Activated T-cell treated with anti-CD3 and anti-CD28 coated beads for 1 hour (primary cell): ENCODE measurements around the gene KCNC3.

Source experiments
- DNase-seq: peaks from one replicate; pipeline ENCODE4 v3.0.0-alpha.2; 2020; ENCODE audit warnings: low read depth

KCNC3 gene

DNA sequence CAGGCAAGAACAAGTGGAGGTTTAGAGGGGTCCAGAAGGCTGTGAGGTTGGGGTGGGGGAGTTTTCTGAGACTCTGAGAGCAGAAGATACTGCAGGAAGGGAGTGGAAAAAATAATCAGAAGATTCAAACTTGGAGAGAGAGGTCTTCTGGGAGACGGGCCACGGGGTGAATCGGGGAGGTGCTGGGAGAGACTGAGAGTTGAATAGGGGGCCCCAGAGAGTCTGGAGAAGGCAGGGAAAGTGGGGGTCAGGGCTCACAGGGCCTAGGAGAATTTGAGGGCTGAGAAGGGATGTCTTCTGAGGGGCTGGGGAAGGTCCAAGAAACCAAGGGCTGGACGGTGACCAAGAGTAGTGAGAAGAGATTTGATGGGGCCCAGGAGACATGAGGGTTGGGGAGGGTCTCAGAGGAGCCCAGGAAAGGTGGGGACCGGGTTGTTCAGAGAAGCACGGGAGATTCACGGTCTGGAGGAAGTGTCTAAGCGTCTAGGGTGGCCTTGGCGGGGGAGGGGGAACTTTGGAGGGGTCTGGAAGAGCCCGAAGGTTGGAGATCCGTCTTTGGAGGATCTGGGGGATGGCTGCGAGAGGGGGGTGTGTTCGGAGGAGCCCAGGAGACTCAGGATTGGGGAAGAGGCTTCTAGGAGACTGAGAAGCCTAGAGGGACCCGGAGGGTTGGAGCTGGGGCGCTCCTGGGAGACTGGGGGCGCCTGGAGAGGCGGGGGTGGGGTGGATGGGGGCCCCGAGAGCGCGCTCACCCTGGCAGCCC, 1.5 kb downstream of the KCNC3 start:
- DNase-seq: no peak

DNA sequence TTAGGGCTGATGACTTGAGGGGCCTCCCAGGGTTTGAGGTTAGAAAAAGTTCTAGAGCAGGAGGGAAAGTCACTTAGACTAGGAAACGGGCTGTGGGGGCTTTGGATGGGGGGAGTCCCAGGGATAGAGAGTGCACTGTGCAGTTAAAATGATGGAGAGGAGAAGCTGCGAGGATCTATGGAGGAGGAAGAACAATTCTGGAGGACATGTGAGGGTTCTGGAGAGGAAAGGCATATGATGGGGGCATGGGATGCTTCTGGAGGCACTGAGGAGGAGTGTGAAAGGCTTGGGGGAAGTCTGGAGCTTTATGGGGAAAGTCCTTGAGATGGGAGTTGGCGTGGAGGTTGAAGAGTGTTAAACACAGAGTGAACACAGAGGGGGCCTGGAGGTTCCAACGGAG, 2.2 kb downstream of the KCNC3 start:
- DNase-seq: no peak

DNA sequence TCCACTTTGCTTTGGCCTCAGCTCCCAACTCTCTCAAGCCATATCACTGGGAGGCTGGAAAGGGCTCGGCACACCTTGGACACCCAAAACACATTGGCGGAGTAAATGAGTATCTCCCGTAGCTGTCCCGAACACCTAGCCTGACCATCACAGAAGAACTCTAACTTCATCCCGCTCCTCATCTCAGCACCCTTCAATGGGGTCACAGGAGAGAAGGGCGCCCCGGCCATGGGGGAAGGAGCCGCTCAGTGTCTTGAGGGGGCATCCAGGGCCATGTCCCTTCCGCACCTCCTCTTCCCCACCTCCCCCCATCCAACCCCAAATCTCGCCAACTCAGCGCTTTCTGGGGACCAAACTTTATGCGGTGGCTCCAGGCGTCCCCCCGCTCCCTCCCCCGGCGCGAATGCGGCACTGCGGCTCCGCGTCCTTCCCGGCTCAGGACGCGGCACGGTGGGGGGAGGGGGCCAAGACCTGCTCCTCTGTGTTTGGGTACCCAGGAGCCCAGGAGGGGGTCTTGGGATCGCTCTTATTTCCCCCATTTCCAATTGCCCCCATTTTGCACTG, 3.0 kb downstream of the KCNC3 start:
- no peak for DNase-seq

DNA sequence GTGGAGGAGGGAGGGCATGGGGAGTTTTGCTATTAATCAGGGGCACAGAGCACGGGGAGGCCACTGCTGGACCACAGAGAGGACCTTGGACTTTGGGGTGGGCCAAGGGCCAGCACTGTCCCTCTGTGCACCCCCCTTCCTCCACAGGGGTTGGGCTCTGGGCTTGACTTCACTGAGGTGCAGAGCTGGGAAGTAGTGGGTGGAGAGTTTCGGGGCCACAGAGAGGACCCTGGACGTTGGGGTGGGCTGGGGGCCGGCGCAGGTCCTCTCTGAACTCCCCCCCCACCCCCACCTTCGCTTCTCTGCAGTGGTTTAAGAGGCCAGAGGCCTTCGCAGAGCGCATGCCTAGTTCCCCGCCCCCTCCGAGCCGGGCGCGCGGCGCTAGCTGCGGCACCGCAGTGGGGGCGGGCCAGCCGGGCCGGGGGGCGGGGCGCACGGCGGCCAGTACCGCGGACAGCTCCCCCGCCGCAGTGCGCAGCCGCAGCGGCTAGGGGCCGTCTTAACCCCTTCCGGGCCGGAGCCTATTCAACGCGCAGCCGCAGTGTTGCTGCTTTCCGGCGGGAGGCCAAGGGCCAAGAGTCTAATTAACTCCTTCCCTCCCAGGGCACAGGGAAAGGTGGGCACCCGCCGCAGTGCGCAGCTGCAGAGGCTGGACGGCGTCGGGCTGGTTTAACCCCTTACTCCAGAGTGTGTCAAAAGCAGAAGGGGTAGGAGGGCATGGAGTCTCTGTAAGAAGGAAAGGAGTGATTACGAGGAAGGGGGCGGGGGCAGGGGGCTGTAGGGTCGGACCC, 3.7 kb downstream of the KCNC3 start:
- DNase-seq: peak; percentile 59

DNA sequence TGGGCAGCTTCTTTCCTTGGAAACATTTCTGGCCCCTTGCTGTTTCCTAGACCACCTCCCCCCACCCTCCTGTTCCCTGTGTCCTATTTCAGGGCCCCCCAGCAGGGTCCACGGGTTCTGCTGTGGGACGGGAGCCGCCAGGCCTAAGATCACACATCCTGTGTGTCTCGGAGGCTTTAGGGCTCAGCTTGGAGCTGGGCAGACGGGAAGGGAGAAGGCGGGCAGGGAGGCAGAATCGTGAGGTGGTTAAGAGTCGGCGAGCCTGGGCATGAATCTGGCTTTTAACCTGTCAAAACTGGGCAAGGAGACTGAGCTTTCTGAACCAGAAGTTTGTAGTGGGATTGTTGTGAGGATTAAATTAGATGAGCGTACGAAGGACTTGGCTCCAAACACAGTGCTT, 4.8 kb downstream of the KCNC3 start:
- DNase-seq: no peak

DNA sequence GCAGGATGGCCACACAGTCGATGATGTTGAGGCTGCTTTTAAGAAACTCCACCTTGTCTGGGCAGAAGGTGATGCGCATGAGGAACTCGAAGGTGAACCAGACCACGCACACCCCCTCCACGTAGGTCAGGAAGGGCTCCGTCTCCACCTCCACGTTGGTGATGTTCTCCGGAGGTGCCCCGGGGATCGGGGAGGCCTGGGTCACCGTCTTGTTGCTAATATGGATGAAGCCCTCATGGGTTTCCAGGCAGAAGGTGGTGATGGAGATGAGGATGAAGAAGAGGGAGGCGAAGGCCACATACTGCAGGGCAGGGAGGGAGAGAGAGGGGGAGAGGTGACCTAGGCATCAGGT, 5.4 kb downstream of the KCNC3 start:
- DNase-seq: no peak

DNA sequence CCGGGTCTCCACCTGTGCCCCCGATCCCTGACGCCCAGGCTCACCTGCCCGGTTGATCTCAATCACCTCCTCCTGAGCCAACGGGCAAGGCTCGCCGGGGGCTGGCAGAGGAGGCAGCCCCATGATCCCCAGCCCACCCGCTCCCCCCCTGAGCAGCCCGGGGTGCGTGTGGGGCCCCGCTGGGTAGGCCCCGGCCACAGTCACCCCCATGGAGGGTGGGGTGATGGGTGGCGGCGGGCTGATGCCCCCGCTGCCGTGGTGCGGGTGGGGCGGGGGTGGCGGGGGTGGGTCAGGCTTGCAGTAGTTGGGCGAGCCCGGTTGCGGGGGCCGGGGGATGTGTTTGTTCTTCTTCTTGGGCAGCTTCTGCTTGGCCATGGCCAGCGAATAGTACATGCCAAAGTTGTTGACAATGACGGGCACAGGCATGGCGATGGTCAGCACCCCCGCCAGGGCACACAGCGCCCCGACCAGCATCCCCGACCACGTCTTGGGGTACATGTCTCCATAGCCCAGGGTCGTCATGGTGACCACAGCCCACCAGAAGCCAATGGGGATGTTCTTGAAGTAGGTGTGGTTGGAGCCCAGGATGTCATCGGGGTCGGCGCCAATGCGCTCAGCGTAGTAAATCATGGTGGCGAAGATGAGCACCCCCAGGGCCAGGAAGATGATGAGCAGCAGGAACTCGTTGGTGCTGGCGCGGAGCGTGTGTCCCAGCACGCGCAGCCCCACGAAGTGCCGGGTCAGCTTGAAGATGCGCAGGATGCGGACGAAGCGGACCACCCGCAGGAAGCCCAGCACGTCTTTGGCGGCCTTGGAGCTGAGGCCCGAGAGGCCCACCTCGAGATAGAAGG, 6.0 kb downstream of the KCNC3 start:
- DNase-seq: no peak

DNA sequence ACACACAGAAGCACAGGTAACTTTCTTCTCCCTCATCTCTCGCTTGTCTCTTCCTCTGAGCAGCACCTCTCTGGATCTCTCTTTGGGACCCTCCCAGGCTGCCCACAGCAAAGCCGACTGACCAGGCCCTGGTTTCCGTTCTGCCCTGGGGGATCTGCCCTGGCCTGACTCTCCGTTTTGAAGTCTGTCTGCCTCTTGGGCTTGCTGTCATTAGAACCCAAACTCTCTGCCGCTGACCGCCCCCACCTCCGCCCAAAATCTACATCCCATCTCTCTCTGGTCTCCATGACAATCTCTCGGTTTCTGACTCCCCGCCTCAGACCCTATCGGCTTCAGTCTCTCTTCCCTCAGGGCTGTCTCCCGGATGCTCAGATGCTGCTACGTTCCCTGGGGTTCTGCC, 6.9 kb downstream of the KCNC3 start:
- DNase-seq: no peak

DNA sequence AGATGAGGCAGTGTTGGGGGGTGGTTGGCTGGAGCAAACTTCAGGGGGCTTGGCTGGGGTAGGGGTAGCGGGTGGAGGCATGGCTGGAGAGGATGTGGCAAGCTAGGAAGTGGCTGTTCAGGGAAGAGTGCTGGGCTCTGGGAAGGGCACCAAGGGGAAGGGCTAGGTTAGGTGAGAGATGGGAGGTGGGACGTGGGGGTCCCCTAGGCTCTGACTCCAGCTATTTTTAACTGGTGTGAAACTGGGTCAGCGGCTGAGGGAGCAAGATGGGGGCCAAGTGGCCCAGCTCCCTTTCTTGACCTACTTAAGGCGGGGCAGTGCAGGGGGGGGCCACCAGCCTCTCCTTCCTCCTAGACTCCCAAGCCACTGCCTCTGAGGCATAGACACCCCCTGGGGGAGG, 7.3 kb downstream of the KCNC3 start:
- DNase-seq: no peak

DNA sequence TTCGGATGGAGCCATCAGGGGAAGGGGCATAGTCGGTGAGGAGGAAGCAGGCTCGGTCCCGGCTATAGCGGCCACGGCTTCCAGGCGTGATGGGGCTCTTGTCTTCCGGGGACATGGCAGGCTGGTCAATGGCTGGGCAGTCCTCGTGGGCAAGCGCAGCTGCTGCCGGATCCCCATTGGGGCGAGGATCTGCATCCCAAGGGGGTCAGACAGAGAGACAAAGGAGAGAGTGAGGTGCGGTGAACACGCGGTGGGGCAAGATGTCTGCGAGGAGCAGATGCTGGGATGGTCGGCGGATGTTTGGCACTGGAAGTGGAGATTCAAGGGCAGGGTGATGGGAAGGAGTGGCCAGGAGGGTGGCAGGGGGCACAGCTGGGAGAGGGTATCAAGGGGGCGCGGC, 8.6 kb downstream of the KCNC3 start:
- DNase-seq: no peak

DNA sequence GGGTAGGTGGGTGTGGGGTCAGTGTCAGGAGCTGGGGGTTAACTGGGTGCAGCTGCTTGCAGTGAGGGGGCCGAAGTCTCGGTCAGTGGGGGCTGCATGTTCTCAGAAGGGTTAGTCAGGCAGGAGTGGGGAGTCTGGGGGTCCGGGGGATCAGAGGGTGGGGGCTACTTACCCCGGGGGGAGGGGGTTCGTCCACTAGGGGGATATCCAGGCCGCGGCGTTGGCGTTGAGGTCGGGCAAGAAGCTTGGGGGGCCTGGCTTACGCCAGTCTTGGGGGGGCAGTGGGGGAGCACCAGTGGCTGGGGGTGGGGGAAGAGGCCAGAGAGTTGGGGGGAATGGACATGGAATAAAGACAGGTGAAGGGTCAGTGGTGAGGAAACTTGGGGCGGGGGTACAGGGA, 9.1 kb downstream of the KCNC3 start:
- DNase-seq: no peak

DNA sequence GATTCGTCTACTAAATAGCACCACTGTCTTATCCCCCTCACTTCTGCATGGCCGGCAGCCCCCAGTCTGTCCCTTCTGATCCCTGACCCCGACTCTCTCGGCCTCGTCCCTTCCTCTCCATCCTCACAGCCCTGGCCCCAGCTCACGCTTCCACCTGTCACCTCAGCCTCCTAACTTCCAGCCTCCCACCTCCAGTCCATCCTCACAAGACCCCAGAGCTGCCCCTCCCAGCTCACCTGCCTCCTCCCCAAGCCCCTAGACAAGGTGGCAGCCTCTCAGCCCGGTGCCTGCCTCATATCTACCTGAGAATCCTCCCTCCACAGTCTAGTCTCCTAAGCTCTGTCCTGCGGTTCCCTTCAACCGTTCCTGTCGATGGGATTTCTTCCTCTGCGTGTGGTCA, 10.0 kb downstream of the KCNC3 start:
- no peak for DNase-seq

DNA sequence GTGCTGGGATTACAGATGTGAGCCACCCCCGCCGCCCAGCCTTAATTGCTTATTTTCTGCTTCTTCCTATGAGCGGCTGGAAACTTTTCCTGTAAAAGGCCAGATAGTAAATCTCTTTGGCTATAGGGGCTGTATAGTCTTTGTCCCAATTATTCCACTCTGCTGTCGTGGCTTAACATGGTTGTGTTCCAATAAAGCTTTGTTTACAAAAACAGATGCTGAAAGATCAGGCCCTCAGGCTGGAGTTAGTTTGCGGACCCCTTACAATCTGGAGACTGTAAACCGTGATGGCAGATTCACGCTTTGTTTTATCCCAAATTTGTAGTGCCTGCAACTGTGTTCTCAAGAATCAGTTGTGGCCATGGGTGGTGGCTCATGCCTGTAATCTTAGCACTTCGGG, 10.7 kb downstream of the KCNC3 start:
- DNase-seq: no peak

DNA sequence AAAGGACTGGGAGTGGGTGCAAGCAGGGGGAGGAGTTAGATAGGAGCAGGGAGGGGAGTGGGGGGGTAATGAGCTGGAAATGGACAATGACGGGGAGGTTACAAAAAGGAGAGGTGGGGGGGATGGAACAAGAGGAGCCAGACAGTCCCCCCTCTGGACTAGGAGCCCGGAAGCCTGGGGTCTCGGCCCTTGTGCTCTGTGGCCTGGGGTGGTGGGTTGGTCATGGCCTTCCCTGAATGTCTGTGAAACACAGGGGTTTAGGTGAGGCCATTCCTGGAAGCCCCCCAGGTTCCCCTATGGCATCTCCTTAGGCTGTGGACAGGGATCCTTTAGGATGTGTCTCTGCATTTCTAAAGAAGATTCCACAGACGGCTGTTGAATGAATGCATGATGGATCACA, 12.1 kb downstream of the KCNC3 start:
- DNase-seq: no peak

DNA sequence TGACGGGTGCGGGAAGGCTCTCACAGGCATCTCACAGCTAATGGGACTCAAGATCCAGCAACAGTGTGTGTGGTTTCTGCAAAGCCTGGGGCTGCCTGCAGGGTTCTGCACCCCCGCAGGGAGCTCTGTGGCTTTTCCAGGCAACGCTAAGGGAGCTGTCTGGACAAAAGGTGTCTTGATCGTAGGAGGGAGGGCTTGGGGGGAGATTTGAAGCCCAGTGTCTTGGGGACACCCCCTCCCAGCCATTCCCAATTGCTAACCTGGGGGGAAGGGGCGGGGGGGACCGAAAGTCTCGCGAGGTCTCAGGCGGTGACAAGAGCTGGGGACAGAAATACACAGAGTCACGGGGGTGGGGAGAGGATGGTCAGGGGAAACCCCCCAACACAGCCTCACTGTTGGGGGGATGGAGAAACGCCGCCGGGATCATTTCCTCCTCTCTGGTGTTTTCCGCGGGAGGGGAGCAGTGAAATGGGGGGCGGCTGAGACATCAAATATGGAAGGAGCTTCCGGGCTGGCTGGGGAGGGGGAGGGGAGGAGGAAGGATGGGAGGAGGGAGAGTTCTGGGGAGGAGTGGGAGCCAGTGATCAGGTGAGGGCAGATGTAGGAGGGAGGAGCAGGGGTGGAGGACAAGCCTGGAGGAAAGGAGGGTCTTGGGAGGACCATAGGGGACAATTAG, 13.3 kb downstream of the KCNC3 start:
- DNase-seq: no peak

DNA sequence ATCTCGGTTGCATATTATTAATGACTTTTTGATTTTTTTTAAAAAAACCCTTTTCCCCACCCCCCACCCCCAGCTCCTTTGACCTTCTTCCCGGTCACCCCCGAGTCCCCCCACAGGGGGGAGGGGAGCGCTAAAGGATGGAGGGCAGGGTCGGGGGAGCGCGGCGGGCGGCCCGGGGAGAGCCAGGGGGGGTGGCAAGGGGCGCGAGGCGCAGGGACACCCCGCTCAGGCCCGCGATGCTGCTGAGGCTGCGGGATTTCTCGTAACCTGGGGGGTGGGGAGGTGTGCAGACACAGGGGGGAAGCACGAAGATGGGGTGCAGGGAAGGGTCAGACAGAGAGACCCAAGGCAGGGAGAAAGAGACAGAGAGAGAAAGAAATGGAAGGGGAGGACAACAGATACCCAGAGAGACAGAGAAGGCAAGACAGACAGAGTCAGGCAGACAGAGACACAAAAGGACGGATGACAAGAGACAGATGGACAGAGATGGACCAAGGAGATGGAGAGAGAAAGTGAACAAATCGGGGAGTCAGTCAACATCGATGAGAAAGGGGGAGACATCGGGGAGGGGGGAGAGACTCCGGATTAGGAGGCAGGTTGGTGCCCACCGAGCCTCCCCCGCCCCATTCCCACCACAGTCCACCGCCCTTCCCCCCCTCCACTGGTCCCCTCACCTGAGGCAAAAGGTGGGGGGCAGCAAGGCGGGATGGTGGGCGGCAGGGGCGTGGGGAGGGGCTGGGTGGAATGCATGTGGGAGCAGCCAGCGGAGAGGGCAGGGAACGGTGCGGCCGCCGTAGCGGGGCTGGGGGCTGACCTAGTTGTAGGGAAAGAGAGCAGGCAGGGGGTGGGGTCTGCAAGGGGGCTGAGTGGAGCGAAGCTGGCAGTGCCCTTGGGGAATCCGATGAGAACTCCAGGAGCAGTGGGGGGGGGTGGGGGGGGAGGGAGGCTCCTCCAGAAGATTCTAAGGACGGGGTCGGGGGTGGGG, 14.2 kb downstream of the KCNC3 start:
- DNase-seq: no peak

DNA sequence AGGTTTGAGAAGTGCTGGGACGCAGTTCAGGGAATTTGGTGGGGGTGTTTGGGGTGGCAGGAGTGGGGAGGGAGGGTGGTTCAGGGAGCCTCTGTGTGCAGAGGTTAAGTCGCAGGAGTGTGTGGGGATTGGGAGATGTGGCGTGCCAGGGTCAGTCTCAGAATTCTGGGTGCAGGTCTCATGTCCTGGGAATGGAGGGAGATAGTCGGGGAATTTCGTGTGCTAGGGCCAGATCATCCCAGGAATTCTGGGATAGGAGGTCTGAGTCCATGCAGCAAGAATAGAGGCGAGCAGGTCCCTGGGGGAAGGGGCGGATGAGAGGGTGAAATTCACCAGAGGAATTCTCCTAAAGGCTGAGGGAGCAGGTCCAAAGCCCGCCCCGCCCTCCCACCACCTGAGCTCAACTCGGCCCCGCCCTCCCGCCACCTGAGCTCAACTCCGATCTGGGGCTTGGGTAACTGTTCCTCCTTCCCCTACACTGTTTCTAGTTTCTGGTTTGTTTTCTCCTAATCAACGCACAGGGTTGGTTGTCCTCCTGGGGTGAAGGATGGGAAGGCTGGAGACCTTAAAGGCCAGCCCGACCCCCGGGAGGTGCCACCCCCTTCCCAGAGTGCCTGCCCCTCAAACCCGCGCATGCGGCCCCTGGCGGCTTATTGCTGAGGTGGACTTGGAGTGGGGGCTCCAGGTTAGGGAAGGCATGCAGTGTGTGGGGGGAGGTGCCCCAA, 15.2 kb downstream of the KCNC3 start:
- DNase-seq: no peak

DNA sequence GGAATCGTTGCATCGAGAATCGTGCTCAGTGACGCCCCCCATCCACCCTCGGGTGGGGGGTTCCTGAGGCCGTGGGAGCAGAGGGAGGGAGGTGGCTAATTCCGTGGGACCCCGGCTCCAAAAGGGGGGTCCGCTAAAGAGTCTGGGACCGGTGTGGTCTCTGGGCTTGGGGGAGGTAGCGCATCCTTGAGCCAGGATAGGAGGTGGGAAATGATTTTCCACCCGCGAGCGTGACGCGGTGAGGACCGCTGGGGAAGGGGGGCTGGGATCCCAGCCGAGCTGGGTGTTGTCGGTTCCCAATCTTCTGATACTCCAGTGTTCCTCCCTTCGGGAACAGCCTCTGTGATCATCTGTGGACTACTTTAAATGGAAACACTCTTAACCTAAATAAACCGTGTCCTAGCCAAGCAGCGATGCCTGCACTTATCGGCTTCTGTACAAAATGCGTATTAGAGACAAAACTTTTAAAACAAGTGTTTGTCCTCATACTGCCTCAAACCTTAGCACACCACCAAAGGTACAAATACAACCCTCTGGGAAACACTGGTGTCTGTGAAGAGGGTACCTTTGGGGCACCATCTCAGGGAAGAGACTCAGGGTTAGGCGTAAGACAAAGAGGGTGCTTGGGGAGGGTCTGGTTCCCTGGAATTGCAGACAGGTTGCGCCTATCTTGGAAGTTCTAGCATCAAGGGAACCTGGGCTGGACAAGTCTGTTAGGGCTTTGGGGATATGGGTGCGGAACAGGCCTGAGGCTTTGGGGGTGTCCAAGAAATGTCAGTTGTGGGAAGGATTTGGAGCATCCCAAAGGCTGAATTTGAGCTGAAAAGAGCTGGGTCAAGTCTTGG, 16.0 kb downstream of the KCNC3 start:
- no peak for DNase-seq
